WERI-Rb-1 (cell line): ENCODE results near the gene MAML2.

ENCODE experiments used
- DNase-seq: peaks from one replicate; pipeline ENCODE4 v3.0.0-alpha.2; 2020
- H3K27ac ChIP-seq: fragments of 250-450 bp; sonication (Bioruptor Pico); 2 replicates; pipeline ENCODE4 v1.5.1; 2020; ENCODE audit warnings: mild to moderate bottlenecking, moderate library complexity
- H3K27me3 ChIP-seq: fragments of 250-450 bp; sonication (Bioruptor Pico); 2 replicates; pipeline ENCODE4 v1.5.1; 2021; ENCODE audit warnings: mild to moderate bottlenecking, low read depth, moderate library complexity; ENCODE audit not compliant: insufficient read depth, severe bottlenecking
- H3K36me3 ChIP-seq: fragments of 250-450 bp; sonication (Bioruptor Pico); 2 replicates; pipeline ENCODE4 v1.5.1; 2020; ENCODE audit warnings: mild to moderate bottlenecking, moderate library complexity
- H3K4me3 ChIP-seq: 2 replicates; pipeline ENCODE4 v1.5.1; 2011; ENCODE audit warnings: low read depth, mild to moderate bottlenecking, control low read depth, low read length
- H3K9me3 ChIP-seq: fragments of 250-450 bp; sonication (Bioruptor Pico); 2 replicates; pipeline ENCODE4 v1.5.1; 2021; ENCODE audit warnings: mild to moderate bottlenecking, moderate library complexity; ENCODE audit not compliant: severe bottlenecking
- TF ChIP-seq, protein P1 (sequence below): IDR thresholded peaks from 2 replicates; pipeline ENCODE4 v1.5.1; 2011; ENCODE audit warnings: low read depth, mild to moderate bottlenecking, control low read depth, inconsistent platforms, low read length

The MAML2 gene

DNA sequence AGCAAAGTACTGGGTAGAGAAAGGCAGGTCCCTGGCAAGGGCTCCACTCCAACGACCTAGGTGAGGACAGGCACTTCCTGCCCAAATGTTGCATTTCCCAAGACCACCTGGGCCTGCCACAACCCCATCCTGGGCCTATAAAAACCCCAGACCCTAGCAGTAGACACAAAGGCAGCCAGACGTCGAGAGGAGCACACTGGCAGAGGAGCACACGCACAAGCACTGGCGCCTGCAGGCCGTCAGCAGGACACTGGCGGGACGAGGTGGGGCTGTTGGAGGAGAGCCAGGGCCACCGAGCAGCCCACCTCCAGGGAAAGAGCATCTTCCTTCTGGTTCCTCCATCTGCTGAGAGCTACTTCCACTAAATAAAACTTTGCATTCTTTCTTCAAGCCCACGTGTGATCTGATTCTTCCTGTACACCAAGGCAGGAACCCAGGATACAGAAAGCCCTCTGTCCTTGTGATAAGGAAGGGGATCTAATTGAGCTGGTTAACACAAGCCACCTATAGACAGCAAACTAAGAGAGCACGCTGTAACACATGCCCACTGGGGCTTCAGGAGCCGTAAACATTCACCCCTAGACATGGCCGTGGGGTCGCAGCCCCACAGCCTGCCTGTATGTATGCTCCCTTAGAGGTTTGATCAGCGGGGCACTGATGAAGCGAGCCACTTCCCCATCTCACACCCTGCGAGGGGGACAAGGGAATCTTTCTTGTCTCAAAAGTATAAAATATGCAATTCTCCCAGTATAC lies 329.4 kb downstream of the MAML2 start:
- H3K36me3 ChIP-seq, result 0 out of 2 replicates have a peak, but pooled peaks cover 3% of the 10 kb centered on the region
- H3K27me3 ChIP-seq, result no peaks in the 10 kb centered on the region
- no peaks in the 10 kb centered on the region for H3K9me3 ChIP-seq
- TF ChIP-seq, protein P1, sequence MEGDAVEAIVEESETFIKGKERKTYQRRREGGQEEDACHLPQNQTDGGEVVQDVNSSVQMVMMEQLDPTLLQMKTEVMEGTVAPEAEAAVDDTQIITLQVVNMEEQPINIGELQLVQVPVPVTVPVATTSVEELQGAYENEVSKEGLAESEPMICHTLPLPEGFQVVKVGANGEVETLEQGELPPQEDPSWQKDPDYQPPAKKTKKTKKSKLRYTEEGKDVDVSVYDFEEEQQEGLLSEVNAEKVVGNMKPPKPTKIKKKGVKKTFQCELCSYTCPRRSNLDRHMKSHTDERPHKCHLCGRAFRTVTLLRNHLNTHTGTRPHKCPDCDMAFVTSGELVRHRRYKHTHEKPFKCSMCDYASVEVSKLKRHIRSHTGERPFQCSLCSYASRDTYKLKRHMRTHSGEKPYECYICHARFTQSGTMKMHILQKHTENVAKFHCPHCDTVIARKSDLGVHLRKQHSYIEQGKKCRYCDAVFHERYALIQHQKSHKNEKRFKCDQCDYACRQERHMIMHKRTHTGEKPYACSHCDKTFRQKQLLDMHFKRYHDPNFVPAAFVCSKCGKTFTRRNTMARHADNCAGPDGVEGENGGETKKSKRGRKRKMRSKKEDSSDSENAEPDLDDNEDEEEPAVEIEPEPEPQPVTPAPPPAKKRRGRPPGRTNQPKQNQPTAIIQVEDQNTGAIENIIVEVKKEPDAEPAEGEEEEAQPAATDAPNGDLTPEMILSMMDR, result no peak
- H3K27ac ChIP-seq, result no peak overlapping the region
- H3K4me3 ChIP-seq, result no peak overlapping the region
- DNase-seq, result no peak

GRCh38 chr11:96012086-96012824 lies 330.7 kb downstream of the MAML2 start:
- TF ChIP-seq, protein P1, result peak; percentile 83
- no peak overlapping the region for H3K4me3 ChIP-seq
- 0 out of 2 replicates have a peak, but pooled peaks cover 3% of the 10 kb centered on the region for H3K36me3 ChIP-seq
- no peaks in the 10 kb centered on the region for H3K9me3 ChIP-seq
- H3K27me3 ChIP-seq, result no peaks in the 10 kb centered on the region
- peak; percentile 67 for DNase-seq
- peak overlapping the region; percentile 60 for H3K27ac ChIP-seq

DNA sequence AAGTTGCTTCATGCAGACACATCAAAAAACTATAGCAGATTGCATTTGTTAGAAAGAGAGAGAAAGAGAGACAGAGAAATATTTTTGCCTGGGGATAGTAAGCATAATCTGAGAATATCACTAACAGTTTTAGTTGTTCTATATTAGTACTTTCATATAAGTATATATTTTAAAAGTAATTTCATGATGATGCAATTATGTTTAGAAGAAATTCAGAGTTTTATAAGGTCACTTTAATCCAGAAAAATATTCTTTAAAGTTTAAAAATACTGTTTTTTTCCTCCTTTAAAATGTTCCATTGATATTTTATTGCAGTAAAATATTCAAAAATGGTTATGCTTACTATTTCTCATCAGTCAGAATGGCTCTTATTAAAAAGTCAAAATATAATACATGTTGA lies 332.3 kb downstream of the MAML2 start:
- no peaks in the 10 kb centered on the region for H3K27me3 ChIP-seq
- TF ChIP-seq, protein P1, result no peak
- H3K4me3 ChIP-seq, result no peak overlapping the region
- no peak for DNase-seq
- H3K36me3 ChIP-seq, result 0 out of 2 replicates have a peak, but pooled peaks cover 3% of the 10 kb centered on the region
- H3K9me3 ChIP-seq, result no peaks in the 10 kb centered on the region
- no peak overlapping the region for H3K27ac ChIP-seq

DNA sequence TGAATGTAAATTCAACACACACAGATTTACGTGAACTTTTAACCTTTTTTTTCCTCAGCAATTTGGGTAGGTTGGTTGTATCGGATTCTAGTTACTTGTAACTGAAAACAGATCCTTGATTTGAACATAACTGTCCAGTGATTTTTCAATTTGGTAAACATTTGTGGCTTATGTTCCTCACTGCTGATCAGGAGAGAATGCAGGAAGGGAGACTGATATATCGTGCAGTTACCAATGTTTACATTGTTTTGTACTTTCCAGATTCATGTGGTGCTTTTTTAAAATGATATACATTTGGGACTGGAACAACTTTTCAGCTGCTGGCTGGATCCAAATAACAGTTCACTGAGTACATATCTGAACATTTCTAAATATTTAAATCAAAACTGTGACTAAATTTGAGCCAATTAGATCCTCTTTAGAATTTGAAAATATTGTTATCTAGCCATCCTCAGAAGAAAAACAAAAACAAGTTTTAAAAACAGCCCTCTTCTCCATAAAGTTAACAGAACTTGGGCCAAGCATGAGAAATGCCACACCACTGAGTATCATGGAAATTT lies 334.8 kb downstream of the MAML2 start:
- TF ChIP-seq, protein P1, result no peak
- H3K27ac ChIP-seq, result no peak overlapping the region
- H3K4me3 ChIP-seq, result no peak overlapping the region
- H3K9me3 ChIP-seq, result no peaks in the 10 kb centered on the region
- no peak for DNase-seq
- H3K27me3 ChIP-seq, result no peaks in the 10 kb centered on the region
- no peaks in the 10 kb centered on the region for H3K36me3 ChIP-seq

GRCh38 chr11:96006037-96006436 lies 337.0 kb downstream of the MAML2 start:
- no peaks in the 10 kb centered on the region for H3K36me3 ChIP-seq
- H3K27ac ChIP-seq, result no peak overlapping the region
- TF ChIP-seq, protein P1, result no peak
- no peaks in the 10 kb centered on the region for H3K27me3 ChIP-seq
- H3K9me3 ChIP-seq, result no peaks in the 10 kb centered on the region
- DNase-seq, result no peak
- H3K4me3 ChIP-seq, result no peak overlapping the region
